Skeletal muscle tissue (tissue), 4 donors: ENCODE measurements around the gene HAGHL. TPM values are rescaled to one million over a fixed set of nuclear protein-coding genes. Genes with fewer than 3 reads are reported as not detected.
"Not testable (repeated sequence)": the region's sequence is repeated elsewhere in the genome, so short reads cannot be mapped to it uniquely, and the experiment has no call there.

Source experiments
- H3K27ac ChIP-seq: one replicate; pipeline ENCODE4 v1.7.0; 2013; ENCODE audit warnings: mild to moderate bottlenecking, low read depth, low read length, inconsistent platforms
- H3K27me3 ChIP-seq, 3 donors: one replicate each; pipeline ENCODE4 v1.7.0; 2013; ENCODE audit warnings: low read length in 3 of 3; ENCODE audit not compliant: control insufficient read depth in 3 of 3, insufficient read depth in 3 of 3
- H3K36me3 ChIP-seq, 3 donors: one replicate each; pipeline ENCODE4 v1.7.0; 2013; ENCODE audit warnings: low read length in 3 of 3; ENCODE audit not compliant: control insufficient read depth in 3 of 3, insufficient read depth in 3 of 3
- H3K4me1 ChIP-seq, 3 donors: one replicate each; pipeline ENCODE4 v1.7.0; 2013; ENCODE audit warnings: low read length in 3 of 3, mild to moderate bottlenecking in 3 of 3; ENCODE audit not compliant: control insufficient read depth in 3 of 3, insufficient read depth in 3 of 3
- H3K4me3 ChIP-seq, 3 donors: one replicate each; pipeline ENCODE4 v1.7.0; 2013; ENCODE audit warnings: low read length in 3 of 3
- H3K9ac ChIP-seq, 3 donors: one replicate each; pipeline ENCODE4 v1.7.0; 2013; ENCODE audit warnings: low read length in 3 of 3, mild to moderate bottlenecking in 3 of 3, moderate library complexity in 2 of 3, low read depth in 1 of 3
- H3K9me3 ChIP-seq, 3 donors: one replicate each; pipeline ENCODE4 v1.7.0; 2013; ENCODE audit warnings: low read length in 3 of 3; ENCODE audit not compliant: control insufficient read depth in 3 of 3
- total RNA-seq: library from RNA; depleted of rRNA; stranded (reverse); fragments of >200 nt; gene quantifications from one replicate; pipeline ENCODE4 v1.2.3, GENCODE V29; 2014
- donor health status: Osteomylitis.

Gene HAGHL
- total RNA-seq, 1 donor from 2014 or later = 1.0 TPM

DNA sequence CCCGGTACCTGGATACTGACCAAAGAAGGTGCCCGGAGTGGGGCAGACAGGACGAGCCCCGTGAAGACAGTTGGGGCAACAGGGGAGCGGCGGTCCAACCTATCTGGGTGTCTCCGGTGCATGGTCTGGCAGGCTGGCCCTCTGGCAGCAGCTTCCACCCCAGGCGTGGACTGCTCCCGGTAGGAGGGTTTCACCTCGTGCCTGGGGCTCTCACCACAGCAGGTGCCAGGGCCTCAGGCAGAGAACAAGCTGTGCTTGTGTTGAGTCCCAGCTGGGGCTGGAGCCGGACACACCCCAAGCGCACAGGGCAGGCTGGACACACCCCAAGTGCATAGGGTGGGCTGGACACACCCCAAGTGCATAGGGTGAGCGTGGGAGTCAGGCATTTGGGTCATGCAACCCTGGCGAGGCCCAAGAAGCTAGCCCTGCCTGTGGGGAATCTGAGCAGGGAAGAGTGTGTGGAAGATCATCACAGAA is 19.8 kb upstream of the HAGHL start:
- H3K9me3 ChIP-seq = no peaks in the 10 kb centered on the region
- no peaks in the 10 kb centered on the region for H3K36me3 ChIP-seq
- no peak overlapping the region for H3K4me3 ChIP-seq
- peaks cover 0 to 10% (median 7%) of the 10 kb centered on the region in 3 donors for H3K4me1 ChIP-seq
- peaks cover 80 to 88% (median 83%) of the 10 kb centered on the region in 3 donors for H3K27me3 ChIP-seq
- H3K27ac ChIP-seq = no peak overlapping the region
- no peak overlapping the region for H3K9ac ChIP-seq

DNA sequence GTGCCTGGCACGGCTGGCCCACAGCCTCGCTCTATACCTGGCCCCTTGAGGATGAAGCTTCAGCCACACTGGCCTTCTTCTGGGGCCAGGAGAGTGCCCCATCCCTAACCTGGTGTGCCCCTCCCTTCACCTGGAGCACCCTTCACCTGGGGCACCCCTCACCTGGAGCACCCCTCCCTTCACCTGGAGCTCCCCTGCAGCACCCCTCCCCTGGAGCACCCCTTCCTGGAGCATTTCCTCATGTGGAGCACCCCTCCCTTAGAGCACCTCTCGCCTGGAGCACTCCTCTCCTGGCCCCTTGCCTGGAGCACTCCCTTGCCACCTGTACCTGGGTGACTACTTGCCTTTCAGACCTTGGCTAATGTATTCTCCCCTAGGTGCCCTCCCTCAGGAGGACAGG is 18.9 kb upstream of the HAGHL start:
- peaks cover 0 to 13% (median 7%) of the 10 kb centered on the region in 3 donors for H3K4me1 ChIP-seq
- H3K4me3 ChIP-seq = no peak overlapping the region
- no peaks in the 10 kb centered on the region for H3K36me3 ChIP-seq
- no peak overlapping the region for H3K9ac ChIP-seq
- H3K27ac ChIP-seq = no peak overlapping the region
- H3K9me3 ChIP-seq = no peaks in the 10 kb centered on the region
- peaks cover 71 to 79% (median 73%) of the 10 kb centered on the region in 3 donors for H3K27me3 ChIP-seq

DNA sequence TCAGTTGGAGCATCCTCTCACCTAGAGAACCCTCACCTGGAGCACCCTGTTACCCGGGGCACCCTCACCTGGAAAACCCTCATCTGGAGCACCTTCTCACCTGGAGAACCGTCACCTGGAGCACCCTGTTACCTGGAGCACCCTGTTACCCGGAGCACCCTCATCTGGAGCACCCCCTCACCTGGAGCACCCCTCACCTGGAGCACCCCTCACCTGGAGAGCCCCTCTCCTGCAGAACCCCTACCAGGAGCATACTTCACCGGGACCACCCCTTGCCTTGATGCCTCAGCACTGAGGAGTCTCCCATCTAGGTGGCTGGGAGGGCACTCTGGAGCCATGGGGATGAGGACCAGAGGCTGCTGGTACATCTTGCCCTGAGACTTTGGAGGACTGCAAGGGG is 17.9 kb upstream of the HAGHL start:
- H3K27me3 ChIP-seq = peaks cover 64 to 73% (median 67%) of the 10 kb centered on the region in 3 donors

DNA sequence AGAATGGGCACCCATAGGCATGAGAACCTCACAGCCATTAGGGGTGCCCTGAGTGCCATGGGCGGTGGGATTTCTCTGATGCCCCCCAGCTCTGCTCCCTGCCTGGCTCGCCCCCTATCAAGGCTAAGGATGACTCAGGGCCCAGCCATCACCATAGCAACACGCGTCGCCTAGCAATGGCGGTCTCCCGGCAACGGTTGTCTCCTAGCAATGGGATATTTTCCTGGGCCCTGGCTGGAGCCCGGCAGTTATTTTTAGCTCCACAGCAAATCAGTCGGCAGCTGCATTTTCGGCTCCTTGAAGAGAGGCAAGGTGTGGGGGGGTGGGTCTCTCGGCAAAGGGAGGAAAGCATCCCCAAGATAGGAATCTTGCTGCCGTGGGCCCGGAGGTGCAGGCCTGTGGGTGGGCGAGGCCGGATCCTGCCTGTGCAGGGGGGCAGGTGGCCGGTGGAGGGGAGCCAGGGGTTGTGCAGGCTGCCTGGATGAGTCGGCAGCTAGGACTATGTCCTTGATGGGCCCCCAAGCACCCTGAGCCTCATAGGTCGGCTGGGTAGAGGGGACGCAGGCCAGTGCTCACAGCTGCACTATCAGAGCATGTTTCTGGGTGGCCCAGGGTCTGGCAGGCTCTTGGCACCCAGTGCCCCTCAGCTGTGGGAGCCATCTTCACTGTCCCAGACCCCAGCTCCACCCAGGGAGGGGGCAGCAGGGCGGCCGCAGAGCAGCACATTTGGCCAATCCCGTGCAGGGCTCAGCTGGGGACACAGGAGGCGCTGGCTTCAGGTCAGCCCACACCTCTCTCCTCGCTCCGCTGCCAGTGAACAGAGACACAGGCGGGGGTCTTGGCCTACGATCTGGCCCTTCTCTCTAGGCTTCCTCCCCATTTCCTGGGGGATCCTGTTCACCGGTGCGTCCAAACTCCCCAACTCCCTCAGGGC is 17.1 kb upstream of the HAGHL start:
- H3K9me3 ChIP-seq = no peaks in the 10 kb centered on the region
- no peaks in the 10 kb centered on the region for H3K36me3 ChIP-seq
- no peak overlapping the region for H3K9ac ChIP-seq
- no peak overlapping the region for H3K27ac ChIP-seq
- H3K27me3 ChIP-seq = peaks cover 55 to 66% (median 60%) of the 10 kb centered on the region in 3 donors
- H3K4me1 ChIP-seq = peaks cover 9 to 21% (median 9%) of the 10 kb centered on the region in 3 donors
- H3K4me3 ChIP-seq = no peak overlapping the region

More for the DNA sequence above, 17.9 kb upstream of the HAGHL start:
- Histone ChIP-seq H3K27ac (no peak overlapping the region), H3K9ac (no peak overlapping the region), H3K4me1 (peaks cover under 1 to 14% (median 7%) of the 10 kb centered on the region in 3 donors), H3K36me3 (no peaks in the 10 kb centered on the region), H3K9me3 (no peaks in the 10 kb centered on the region), H3K4me3 (no peak overlapping the region)

DNA sequence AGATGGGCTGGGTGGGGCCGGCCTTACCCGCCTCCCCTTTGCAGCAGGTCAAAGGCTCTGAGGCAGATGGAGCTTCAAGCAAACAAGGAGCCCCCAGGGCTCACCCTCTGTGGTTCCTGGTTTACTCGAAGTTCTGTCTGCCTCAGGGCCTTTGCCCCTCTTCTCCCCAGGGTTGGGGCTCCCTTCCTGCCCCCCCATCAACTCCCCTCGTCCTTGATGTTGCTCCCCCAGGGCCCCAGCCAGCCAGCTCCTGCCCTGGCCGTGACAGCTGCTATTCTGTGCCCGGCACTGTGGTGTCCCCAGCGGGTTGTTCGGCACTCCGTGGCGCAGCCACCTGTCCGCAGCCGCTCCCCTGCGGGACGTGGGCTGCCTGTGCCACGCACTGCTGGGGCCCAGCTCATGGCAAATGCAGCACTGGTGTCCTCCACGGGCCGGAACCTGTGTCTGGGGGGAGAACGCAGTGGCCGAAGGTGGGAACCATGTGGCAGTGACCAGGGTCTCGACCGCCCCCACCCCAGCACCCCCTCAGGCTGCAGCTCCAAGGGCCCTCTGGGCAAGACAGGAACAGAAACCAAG is 16.3 kb upstream of the HAGHL start:
- Histone ChIP-seq H3K9ac (no peak overlapping the region), H3K36me3 (no peaks in the 10 kb centered on the region), H3K9me3 (no peaks in the 10 kb centered on the region), H3K4me1 (peaks cover 9 to 24% (median 9%) of the 10 kb centered on the region in 3 donors), H3K27ac (no peak overlapping the region), H3K27me3 (peaks cover 52 to 61% (median 58%) of the 10 kb centered on the region in 3 donors), H3K4me3 (no peak overlapping the region)

DNA sequence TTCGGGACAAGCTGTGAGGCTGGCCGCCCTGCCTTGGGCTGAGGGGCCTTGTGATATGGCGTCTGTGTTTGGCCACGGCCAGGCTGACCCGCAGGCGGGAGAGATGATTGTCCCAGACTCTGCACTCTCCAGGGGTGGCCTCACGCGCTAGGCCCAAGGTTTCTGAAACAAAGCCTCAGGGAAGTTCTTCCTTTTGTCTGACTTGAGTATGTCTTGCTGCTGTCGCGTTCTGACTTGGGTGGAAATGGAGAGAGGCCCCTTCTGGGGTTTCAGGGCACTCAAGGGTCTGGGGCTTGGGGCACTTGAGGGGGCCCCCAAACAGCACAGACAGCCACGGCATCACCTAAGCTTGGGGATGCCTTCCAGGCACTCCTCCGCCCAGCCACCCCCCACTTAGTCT is 15.8 kb upstream of the HAGHL start:
- H3K9ac ChIP-seq = no peak overlapping the region
- H3K27me3 ChIP-seq = peaks cover 52 to 61% (median 58%) of the 10 kb centered on the region in 3 donors
- H3K9me3 ChIP-seq = no peaks in the 10 kb centered on the region
- H3K36me3 ChIP-seq = no peaks in the 10 kb centered on the region
- H3K27ac ChIP-seq = no peak overlapping the region
- H3K4me1 ChIP-seq = peaks cover 11 to 28% (median 13%) of the 10 kb centered on the region in 3 donors
- no peak overlapping the region for H3K4me3 ChIP-seq

DNA sequence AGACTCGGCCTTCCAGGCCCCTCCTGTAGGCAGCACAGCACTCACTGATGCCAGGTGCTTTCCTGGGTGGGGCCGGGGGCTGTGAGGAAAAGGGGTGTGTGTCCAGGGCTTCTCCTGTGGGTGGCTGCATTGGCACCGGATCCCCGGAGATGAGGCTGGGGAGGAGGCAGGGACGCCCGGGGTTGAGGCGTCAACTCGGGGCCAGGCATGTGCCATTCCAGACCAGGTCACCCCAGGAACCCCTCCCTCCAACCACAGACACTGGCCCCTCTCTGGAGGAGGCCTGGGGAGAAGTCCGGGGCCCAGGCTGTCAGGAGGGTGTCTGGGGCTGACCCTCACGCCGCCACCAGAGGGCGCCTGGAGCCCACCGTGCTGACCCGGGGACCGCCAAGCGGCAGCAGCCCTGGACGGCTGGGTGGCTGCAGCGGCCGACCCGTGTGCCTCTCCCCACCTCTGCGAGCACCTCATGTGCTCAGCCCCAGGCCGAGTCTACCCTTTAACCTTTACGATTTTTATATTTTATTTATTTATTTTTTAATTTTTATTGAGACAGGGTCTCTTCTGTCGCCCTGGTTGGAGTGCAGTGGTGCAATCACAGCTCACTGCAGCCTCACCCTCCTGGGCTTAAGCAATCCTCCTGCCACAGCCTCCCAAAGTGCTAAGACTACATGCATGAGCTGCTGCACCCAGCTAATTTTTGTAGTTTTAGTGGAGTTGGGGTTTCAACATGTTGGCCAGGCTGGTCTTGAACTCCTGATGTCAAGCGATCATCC is 15.2 kb upstream of the HAGHL start:
- no peaks in the 10 kb centered on the region for H3K36me3 ChIP-seq
- H3K27me3 ChIP-seq = peaks cover 46 to 54% (median 52%) of the 10 kb centered on the region in 3 donors
- H3K9me3 ChIP-seq = no peaks in the 10 kb centered on the region
- no peak overlapping the region for H3K27ac ChIP-seq
- H3K4me1 ChIP-seq = peaks cover 17 to 31% (median 20%) of the 10 kb centered on the region in 3 donors
- H3K9ac ChIP-seq = no peak overlapping the region
- H3K4me3 ChIP-seq = no peak overlapping the region

DNA sequence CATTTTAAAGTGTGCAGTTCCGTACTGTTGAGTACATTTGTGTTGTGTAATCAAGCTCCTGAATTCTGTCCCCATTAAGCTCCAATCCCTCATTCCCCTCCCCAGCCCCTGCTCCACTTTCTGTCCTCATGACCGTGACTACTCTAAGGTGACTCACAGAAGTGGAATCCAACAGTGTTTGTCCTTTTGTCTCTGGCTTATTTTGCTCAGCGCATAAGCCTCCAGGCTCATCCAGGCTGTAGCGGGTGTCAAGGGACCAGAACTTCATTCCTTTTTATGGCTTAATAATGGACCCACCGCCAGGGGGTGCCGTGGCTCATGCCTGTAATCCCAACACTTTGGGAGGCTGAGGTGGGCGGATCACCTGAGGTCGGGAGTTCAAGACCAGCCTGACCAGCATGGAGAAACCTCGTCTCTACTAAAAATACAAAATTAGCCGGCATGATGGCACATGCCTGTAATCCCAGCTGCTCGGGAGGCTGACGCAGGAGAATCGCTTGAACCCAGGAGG is 14.1 kb upstream of the HAGHL start:
- H3K4me3 ChIP-seq, H3K36me3 ChIP-seq, H3K9me3 ChIP-seq, H3K27ac ChIP-seq, H3K9ac ChIP-seq: not testable (repeated sequence)
- H3K4me1 ChIP-seq = peaks cover 17 to 32% (median 20%) of the 10 kb centered on the region in 3 donors
- H3K27me3 ChIP-seq = peaks cover 35 to 45% (median 44%) of the 10 kb centered on the region in 3 donors

DNA sequence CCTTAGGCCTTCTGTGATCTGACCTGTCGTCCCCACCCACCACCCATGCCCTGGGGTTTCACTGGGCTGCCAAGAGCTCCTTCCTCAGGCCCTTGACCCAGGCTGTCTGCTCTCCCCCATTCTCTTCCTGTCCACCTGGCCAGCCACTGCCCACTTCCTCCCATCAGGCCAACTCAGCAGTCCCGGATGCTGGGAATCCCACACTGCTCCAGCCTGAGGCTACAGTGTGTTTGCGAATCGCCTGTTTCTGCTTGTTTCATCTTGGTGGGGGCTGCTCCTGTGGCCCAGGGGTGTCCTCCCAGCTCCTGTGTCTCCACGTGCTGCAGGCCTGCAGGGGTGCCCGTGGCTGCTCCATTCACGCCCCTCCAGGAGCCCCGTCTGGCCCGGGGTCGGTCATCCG is 12.8 kb upstream of the HAGHL start:
- Histone ChIP-seq H3K9ac (no peak overlapping the region), H3K4me3 (no peak overlapping the region), H3K36me3 (peaks cover 0 to 2% (median 0%) of the 10 kb centered on the region in 3 donors), H3K4me1 (peaks cover 19 to 34% (median 25%) of the 10 kb centered on the region in 3 donors), H3K9me3 (no peaks in the 10 kb centered on the region), H3K27me3 (peaks cover 22 to 32% (median 31%) of the 10 kb centered on the region in 3 donors), H3K27ac (no peak overlapping the region)
